NCI-H2196 treated with DMSO at 0.1 percent for 48 hours (cell line): ENCODE results near the gene PCBP2.

Experiments used
- DNase-seq: peaks from one replicate; lab custom pipeline; 2025; ENCODE audit not compliant: unreplicated experiment; lab: John Stamatoyannopoulos, UW

Gene PCBP2

DNA sequence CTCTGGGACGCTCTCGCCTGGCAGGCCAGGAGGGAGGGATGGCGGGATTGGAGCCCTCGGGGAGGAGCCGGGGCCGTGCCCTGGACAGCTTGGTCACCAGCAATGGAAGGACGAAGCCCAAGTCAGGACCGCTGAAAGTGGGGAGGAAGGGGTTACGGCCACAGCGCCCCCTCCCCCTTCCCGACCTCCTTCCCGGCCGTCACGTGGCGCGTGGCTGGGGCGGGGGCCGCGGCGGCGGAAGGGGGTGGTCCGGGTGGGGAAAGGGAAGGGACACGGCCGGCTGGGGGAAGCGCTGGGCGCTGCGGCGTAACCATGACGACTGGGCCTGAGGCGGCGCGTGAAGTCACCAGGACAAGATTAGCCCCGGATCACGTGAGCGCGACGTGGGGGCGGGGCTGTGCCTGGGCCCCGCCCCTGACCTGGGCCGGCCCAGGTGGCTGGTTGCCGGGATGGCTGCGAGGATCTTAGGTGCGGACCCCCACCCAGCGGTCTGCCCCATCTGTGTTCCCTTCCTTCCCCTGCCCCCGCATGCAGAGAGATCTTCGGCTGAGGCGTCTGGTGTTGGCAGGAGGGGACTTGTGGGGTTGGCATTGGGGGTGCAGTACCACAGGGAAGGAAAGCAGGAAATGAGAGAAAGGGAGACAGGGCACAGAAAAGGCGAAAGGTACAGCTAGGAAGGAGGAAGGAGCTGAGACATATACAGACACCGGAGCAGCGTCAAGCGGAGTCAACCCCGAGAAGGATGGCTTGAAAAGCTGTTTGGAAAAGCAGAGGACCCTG lies 41.1 kb downstream of the PCBP2 start:
- peak; percentile 83 for DNase-seq

DNA sequence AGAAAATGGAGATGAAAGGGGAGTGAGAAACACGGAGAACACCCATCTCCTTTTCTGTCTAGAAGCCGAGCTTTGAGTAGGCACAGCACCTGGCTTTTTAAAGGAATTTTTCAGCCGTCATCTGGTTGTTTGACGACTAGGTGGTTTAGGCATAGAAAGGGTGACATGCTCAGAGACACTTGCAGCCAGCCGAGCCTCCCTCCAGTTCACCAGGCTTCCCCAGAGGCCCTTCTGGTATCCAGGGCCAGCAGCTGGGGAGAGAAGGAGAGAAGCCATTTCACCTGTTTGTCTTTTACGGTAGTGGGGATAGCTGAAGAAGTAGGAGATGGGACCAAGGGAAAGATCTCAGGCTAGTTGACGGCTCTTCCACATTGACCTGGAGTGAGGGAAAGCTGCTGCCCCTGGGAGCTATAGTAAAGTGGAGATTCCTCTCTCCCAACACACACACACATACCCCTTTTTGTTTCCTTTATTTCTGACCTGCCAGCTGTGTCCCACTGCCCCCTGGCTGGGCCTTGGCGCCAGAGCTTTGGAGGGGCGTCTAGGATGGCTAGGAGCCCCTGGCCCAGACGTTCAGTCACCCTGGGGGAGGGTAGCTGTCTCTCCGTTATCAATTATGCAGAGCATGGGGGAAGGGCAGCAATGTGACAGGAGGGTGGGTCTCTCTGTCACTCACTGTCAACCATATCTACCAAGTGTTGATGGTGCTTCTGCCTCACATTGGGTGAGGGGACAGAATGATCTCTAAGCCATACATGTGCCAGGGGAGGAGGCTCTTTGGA lies 41.9 kb downstream of the PCBP2 start:
- no peak for DNase-seq

DNA sequence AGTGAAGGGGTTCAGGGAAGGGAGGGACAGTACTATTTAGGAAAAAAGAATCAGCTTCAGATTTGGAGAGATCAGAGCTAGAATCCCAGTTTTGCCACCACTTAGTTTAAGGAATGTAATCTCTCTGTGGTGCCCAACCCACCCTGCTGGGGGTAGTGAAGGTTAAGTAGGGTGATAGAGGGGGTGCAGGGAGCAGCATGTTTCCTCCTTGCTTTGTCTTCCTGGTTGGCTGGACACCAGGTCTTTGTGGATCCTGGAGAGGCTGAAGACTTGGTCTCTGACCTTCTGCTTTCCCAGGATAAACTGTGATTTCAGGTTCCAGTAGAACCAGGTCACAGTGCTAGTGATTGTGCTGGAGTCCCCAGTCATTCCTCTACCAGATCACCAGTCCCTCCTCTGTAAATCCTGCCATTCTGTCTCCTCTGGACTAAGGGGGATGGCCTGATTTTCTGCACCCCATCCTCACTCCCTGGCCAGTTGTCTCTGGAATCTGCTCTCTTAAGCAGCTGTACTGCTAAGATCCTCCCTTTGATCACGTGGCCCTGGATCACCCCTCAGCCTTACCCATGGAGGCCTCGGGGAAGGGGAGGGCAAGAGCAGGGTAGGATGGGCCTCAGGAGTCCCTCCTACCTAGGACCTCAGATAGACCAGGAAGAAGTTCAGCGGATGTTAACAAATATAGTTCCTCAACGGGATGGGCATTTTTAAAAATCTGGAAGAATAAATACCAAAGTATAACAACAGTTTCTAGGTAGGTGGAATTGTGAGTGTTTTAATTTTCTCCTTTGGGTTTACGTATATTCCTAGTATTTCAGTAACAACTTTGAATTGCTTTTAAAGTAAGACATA lies 44.2 kb downstream of the PCBP2 start:
- DNase-seq = no peak

DNA sequence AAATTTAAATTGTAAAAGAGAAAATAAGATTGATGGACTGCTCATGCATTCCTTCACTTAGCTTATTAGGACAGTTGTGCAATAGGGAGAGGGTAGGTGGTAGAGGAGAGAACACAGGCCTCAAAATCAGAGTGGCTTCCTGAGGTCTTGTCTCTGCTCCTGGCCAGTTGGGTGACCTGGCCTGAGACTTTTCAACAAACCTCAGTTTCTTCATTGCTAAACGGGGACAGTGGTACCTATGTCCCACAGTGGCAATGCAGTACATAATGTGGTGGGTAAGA lies 44.8 kb downstream of the PCBP2 start:
- no peak for DNase-seq

DNA sequence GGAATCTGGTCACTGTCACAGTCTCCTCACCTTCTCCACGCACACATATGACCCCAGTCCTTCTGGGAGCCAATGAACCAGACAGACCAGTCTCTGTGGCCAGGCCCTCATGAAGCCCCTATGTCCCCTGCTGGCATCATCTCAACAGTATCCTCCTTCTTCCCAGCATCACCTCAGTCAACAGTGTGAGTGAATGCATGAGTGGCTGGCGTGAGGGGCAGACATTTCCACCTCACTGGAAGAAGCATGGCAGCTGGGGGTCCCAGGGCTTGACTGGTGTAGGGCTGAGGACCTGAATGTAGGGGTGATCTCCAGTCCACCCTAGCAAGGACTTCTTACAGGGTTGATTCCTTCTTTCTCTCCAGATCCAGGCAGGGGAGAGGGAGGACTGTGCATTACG lies 45.6 kb downstream of the PCBP2 start:
- no peak for DNase-seq

DNA sequence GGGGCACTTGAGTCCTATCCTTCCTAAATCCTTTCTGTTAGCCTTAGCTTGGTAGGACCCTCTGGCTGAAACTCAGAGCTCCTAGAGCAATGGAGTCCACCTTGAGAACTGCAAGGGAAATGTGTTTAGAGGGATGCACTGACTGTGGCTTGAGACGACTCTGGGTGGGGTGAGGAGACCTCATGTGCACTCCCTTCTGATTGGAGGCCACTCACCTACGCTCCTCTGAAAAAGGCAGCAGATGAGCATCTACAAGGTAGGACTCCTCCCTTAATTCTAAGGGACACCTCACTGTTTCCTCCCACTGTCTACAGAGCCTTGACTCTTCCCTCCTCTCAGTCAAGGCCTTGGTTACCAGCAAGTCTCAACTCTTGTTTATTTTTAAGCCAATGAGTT lies 46.3 kb downstream of the PCBP2 start:
- DNase-seq = no peak

DNA sequence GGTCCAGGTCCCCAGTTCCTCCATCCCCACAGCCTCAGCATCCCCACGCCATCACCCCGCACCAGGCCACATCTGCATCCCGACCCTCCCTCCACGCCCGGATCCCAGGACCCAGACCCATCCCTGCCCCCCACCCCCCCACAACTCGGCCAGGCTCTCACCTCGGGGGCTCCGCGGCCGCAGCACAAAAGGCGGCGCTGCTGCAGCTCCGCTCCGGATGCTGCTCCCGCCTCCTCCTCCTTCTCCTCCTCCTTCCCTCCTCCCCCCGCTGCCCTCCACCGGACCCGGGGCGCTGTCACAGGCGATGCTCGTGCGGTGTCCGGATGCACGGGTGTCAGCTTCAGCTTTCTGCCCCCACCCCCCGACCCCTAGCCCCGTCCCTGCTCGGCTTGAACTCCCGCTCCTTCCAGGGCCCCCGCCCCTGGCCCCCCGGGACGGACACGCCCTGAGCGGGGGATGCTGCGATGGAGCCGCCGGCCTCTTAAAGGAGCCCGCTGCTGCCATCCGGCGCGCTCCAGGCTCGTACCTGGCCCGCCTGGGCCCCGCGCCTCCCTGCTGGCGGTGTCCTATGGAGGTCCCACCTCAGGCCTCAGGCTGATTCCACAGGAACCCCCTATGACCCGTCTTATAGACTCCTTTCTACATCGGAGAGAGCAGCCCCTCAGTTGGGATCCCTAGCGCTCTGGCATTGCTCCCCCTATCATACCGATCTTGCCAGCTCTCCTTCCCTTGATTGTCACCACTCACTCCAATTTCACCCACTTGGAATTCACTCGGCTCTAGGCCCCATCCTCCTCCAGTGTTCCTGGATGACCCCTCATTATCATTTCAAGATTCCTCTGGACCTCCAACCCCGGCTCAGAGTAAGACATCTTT lies 47.6 kb downstream of the PCBP2 start, which contains the start of gene MAP3K12:
MAP3K12 (minus strand) TSS at position 193 of the 876 bp plus-strand sequence. CDS start 12,067 bp downstream, outside the sequence.
- peak; percentile 46 for DNase-seq

DNA sequence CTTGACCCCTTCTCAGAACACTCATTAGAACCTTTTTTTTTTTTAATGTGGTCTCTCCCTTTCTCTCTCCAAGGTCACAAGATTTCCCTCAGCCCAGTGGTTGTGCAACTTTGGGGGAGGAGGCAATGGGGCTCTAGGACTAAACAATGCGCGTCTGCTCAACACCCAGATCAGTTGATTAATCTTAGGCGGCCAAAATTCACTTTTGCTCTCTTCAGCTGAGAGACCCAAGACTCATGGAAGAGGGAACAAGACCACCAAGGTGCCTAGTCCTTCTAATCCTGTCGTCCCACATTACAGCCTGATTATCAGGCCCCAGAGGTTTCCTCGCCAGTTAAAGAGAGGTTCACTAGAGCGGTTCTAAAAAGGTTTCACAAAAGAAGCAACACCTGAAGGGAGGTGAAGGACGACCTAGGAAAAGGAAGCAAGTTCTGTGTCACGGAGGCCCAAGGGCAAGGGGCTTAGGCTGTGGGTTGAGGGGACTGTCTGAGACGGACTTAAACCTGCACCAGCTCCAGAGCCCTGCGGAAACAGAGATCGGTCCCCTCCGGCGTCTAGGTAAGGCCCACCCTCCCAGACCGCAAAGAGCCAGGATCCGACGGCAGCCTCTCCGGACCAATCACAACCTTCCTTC lies 48.4 kb downstream of the PCBP2 start:
- DNase-seq = no peak

DNA sequence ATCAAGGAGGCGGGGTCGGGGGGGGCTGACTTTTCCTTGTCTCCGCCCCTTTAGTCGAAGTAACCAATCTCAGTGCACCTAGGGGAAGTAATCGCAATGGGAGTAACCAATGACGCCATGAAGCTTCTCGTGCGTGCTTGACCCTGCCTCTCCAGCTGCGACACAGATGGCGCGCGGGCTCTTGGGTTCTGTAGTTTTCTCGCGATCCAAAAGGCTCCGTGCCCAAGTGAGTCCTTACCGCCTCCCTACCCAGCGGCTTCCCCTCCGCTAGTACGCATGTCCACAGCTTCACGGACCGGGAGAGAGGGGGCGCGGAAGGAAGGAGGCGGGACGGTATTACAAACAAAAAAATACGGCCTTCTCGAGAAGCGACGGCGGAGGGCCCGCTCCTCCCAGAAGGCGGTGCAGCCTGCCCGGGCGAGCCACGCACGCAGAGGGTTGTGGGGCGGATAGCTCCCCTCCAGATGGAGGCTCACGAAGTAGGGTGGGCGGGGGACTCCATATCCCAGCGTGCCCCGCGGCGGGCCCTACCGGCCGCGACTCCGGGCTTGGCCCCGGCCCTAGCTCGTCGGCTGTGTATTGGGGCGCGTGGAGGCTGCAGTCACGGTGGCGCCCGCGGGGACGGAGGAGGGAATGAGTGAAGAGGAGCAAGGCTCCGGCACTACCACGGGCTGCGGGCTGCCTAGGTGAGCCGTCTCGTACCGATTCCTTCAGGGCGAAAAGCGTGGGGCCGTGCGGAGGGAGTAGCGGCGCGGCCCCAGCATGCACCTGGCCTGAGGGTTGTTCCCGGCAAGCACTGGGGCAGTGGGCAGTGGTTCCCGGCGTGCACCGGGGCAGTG lies 49.1 kb downstream of the PCBP2 start, which contains the start of gene TARBP2:
TARBP2 (plus strand) TSS at position 508 of the 839 bp plus-strand sequence; CDS start at position 634, 126 bp downstream.
- DNase-seq = peak; percentile 98

DNA sequence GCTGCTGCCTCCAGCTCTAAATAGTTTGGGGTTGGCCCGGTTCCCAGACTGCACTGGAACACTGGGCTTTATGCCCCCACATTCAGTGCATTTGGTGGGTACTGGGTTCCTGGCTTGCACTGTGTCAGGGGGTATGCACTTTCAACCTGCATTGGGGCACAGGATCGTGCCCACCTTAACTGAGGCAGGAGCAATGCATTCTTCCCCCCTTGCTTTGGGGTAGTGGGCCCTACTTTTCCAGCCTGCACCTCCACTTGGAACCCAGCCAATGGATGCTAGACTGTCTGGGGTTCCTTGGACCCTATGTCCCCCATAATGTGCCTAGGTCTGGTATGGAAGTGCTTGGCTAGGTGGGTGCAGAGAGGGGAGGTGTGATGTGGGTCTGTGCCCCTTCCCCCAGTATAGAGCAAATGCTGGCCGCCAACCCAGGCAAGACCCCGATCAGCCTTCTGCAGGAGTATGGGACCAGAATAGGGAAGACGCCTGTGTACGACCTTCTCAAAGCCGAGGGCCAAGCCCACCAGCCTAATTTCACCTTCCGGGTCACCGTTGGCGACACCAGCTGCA lies 49.8 kb downstream of the PCBP2 start:
- DNase-seq = no peak

DNA sequence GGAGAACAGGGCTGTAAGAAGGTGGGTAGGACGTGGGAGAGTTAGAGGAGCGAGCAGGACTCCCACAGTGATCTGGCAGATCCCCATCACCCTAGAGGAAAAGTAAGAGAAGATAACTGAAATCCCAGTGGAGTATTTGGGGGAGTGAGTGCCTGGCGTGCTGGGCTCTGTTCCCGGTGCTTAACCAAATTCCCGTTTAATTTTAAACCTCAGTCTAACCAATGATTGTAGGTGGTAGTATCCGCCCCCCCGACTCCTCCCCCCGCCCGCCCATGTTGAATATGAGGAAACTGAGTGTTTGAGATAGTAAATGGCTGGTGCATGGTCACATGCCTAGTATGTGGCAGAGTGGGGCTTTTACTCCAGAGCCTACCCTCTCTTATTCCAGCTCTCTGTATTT lies 50.4 kb downstream of the PCBP2 start:
- no peak for DNase-seq

DNA sequence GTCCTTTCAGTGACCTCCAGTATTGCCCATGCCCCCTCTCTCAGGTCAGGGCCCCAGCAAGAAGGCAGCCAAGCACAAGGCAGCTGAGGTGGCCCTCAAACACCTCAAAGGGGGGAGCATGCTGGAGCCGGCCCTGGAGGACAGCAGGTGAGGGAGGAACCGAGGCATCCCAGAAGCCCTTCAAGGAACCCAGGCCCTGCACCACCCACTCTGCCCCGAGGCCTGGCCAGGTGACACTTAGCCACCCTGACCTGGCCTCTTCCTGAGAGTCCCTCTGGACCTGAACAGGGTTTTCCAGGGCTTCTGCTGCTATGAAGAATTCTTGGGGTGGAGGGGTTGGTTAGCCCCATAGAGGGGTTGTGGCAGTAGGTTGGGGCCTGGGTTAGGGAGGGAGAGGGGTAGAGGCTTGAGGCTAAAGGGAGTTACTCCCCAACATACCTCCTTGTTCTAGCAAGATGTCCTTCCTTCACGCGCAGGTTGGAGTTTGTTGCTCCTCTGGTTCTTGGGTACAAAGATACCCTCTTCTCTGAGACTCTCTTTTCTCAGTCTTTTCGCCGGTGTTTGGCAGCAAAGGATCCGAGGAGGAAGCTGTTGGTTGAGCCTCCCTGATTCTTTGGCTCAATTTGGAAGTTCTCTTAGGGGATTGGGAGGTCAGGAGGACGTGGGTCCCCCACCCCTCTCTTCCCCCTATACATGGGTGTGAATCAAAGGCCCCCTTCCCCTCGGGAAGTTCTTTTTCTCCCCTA lies 51.3 kb downstream of the PCBP2 start:
- no peak for DNase-seq

DNA sequence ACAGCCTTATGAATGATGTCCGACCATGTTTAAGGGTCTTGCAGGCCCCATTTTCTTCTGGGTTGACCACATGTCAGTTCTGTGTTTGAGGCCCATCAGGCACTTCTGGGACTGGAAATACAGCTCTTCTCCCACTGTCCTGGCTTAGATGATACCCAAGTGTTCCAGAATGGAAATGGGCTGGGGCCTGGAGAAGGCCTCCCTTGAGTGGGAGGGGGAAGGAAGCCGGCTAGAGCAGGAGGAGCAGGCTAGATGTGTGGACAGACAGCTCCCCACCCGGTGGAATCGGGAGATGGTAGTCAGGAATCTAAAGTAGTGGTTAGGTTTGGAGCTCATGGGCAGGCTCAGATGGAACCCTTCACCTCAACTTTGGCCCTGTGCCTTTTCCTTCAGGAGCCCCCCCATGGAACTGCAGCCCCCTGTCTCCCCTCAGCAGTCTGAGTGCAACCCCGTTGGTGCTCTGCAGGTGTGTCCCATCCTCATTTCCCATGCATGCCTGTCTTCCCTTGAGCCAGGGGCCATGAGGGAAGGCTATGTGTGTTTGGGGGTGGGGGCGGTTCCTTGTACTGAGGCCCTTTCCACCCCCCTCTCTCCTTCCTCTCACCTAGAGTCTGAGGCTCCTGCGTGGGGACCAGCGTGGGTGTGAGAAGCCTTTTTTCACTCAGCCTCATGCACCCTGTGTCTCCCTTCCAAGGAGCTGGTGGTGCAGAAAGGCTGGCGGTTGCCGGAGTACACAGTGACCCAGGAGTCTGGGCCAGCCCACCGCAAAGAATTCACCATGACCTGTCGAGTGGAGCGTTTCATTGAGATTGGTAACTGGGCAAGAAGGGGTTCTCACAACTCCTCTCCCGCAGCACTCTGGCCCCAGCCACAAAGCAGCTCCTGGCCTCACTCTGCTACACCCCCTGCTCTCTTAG lies 52.4 kb downstream of the PCBP2 start:
- DNase-seq = no peak

DNA sequence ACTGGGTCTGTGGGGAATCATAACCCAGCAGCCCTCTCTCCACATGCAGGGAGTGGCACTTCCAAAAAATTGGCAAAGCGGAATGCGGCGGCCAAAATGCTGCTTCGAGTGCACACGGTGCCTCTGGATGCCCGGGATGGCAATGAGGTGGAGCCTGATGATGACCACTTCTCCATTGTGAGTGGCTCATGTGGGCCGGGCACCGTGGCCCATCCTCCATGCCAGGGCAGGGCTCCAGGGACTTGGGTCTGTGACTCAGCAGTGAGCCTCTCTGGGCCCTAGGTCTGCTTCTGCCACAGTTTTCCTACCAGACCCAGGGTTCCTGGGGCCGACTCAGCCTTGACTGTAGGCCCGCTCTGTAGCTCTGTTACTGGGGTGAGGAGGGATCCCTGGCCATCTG lies 53.2 kb downstream of the PCBP2 start:
- DNase-seq = no peak

DNA sequence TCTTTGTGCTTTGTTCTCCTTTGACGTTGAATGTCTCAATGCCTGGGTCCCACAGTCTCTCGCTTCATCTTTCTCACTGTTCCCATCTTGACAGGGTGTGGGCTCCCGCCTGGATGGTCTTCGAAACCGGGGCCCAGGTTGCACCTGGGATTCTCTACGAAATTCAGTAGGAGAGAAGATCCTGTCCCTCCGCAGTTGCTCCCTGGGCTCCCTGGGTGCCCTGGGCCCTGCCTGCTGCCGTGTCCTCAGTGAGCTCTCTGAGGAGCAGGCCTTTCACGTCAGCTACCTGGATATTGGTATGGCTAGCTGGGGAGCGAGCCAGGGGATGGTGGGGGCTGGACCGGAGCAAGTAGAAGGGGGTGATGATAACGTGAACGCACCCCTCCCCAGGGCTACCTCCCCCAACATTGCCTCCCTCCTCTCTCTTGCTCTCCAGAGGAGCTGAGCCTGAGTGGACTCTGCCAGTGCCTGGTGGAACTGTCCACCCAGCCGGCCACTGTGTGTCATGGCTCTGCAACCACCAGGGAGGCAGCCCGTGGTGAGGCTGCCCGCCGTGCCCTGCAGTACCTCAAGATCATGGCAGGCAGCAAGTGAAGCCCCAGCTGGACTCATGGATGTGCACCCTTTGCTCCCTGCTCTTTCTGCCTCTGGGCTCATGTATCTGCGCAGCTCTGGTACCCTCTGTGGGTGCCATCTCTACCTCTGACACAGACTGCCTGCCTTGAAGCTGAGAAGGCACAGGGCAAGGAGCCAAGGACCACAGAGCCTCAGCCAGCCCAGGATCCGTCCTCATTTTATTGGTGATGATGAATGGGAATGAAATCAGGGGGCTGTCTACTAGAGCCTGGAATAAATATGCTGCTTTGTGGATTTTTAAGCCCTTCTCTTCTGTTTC lies 53.9 kb downstream of the PCBP2 start:
- no peak for DNase-seq

DNA sequence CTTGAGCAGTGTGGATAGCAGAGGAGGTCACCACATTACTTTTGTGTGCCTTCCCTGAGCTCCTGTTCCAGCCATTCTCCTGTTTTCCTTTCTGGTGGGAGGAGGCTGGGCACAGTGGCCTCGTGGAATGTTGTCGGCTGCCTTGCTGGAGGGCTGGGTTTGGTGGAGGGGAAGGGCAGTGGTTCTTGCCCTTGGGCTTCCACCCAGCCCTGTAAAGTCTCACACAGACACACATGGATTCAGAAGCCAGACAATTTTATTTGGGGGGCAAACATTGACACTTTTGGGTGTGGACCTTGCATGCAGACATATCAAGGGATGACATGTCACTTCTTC lies 54.5 kb downstream of the PCBP2 start:
- DNase-seq = no peak
